Measurements from ENCODE around the gene PHEX.

The PHEX gene

DNA sequence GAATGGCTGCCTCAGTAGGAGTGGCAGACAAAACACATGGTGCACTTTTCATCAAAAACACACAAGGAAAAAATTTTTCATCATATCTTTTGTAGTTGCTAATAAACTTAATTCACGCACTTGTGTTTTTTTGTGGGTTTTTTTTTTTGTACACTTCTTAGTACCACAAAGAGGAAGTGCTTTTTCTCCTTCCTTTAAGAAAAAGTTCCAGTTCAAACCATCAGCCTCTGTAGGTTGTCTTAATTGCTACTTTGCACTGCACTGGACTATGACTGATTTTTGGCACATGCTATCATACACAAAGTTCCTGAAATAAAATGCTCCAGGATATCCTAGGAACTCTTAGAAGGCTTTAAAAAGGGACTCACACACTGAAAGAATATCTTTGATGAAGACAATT is at the start of gene PHEX:
TSS of gene PHEX (plus strand) at position 242 of the 400 bp plus-strand sequence. CDS start 681 bp downstream, outside the sequence.
- no peak for DNase-seq (ENCODE audit: low read depth)
- in situ Hi-C loops (cut with HindIII; ENCODE audit: low sequenced_read_pairs), result no loop called here

DNA sequence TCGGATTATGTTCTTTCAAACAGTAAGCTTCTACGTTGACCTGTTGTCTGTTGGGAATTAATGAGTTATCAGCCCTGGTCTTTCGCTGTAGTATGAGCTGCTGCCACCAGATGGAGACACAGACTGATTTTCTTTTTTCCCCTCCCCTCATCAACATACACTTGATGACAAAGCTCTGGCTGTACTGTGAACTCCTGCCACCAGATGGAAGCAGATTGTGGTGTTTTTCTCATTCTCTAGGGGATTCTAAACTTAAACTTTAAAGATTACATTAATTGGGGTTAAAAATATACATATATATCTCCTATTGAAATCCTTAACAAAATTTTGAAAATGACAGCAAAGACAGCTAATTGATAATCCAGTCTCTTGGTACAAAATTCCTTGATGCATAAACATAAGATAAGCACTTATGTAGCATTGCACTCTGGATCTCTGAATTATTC is 46.8 kb upstream of the PHEX start:
- no peak overlapping the region for H3K4me3 ChIP-seq (ENCODE audit: low read depth, low read length)
- in situ Hi-C loops (cut with HindIII; ENCODE audit: low sequenced_read_pairs), result loop anchor here (25.0 kb wide), 1 partner anchor 152 kb away; no protein-coding TSS in a partner anchor
- TF ChIP-seq, protein P1, sequence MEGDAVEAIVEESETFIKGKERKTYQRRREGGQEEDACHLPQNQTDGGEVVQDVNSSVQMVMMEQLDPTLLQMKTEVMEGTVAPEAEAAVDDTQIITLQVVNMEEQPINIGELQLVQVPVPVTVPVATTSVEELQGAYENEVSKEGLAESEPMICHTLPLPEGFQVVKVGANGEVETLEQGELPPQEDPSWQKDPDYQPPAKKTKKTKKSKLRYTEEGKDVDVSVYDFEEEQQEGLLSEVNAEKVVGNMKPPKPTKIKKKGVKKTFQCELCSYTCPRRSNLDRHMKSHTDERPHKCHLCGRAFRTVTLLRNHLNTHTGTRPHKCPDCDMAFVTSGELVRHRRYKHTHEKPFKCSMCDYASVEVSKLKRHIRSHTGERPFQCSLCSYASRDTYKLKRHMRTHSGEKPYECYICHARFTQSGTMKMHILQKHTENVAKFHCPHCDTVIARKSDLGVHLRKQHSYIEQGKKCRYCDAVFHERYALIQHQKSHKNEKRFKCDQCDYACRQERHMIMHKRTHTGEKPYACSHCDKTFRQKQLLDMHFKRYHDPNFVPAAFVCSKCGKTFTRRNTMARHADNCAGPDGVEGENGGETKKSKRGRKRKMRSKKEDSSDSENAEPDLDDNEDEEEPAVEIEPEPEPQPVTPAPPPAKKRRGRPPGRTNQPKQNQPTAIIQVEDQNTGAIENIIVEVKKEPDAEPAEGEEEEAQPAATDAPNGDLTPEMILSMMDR (IDR thresholded peaks at IDR 0.05; ENCODE audit: low read depth, low read length, missing control alignments), result peak; percentile 93
- DNase-seq (ENCODE audit: low read depth), result peak; percentile 71

More for the DNA sequence above, at the start of gene PHEX:
- no peak within 1 kb of the TSS for H3K4me3 ChIP-seq (ENCODE audit: low read depth, low read length)
- TF ChIP-seq, protein P1 (IDR thresholded peaks at IDR 0.05; ENCODE audit: low read depth, low read length, missing control alignments), result no peak

DNA sequence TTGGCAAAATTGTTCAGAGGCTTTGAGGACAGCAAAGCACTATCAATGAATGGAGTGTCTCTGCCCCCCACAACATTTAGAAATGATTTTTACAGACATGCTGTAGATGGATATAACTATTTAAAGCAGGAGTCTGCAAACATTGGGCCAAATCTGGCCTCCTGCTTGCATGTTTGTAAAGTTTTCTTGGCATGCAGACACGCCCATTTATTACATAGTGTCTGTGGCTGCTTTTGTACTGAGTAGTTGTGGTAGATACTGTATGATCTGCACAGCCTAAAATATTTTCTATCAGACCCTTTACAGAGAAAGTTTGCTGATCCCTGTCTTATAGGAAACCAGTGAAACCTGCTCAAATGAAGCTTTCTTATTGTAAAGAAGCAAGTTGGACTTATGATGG is 45.5 kb upstream of the PHEX start:
- no peak for DNase-seq (ENCODE audit: low read depth)
- in situ Hi-C loops (cut with HindIII; ENCODE audit: low sequenced_read_pairs), result loop anchor here (25.0 kb wide), 1 partner anchor 151 kb away; no protein-coding TSS in a partner anchor
- TF ChIP-seq, protein P1 (IDR thresholded peaks at IDR 0.05; ENCODE audit: low read depth, low read length, missing control alignments), result no peak
- H3K4me3 ChIP-seq (ENCODE audit: low read depth, low read length), result no peak overlapping the region

DNA sequence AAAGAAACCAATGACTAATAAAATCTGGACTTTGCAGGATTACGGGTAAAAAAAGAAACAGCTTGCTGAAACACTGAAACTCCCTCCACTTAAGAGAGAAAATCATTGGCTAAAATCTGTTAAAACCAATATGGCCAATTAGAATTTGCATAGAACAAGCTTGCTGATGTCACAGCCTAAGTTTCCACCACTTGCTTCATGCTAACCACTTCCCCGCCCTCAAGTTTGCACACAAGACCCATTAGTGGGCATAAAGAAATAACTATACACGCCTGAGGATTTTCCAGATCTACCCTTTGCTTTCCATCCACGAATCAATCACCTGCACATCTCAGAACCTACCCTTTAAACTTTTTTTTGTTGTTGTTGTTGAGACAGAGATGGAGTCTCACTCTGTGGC is 42.7 kb upstream of the PHEX start:
- TF ChIP-seq, protein P1 (IDR thresholded peaks at IDR 0.05; ENCODE audit: low read depth, low read length, missing control alignments), result no peak
- in situ Hi-C loops (cut with HindIII; ENCODE audit: low sequenced_read_pairs), result loop anchor here (25.0 kb wide), 1 partner anchor 148 kb away; no protein-coding TSS in a partner anchor
- DNase-seq (ENCODE audit: low read depth), result no peak

DNA sequence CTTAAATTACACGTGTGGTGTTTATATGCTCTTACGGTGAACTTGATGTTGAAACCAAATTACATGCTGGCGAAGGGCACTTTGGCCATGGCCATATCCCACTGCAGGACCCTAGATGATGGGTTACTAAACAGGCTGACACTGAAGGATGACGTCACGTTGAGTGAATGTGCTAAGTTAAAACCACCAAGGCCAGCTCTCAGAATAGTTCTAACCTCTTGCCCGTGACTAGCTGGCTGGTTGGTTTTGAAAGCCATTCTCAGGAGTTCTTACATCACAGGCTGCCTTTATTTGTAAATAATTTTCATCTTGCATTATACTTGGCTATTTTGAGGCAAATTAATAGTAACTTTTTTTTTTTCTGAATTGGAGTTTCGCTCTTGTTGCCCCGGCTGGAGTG is 41.3 kb upstream of the PHEX start:
- TF ChIP-seq, protein P1 (IDR thresholded peaks at IDR 0.05; ENCODE audit: low read depth, low read length, missing control alignments), result no peak
- in situ Hi-C loops (cut with HindIII; ENCODE audit: low sequenced_read_pairs), result loop anchor here (25.0 kb wide), 1 partner anchor 146 kb away; no protein-coding TSS in a partner anchor
- DNase-seq (ENCODE audit: low read depth), result no peak
- H3K4me3 ChIP-seq (ENCODE audit: low read depth, low read length), result no peak overlapping the region

More for the DNA sequence above, 42.7 kb upstream of the PHEX start:
- no peak overlapping the region for H3K4me3 ChIP-seq (ENCODE audit: low read depth, low read length)

DNA sequence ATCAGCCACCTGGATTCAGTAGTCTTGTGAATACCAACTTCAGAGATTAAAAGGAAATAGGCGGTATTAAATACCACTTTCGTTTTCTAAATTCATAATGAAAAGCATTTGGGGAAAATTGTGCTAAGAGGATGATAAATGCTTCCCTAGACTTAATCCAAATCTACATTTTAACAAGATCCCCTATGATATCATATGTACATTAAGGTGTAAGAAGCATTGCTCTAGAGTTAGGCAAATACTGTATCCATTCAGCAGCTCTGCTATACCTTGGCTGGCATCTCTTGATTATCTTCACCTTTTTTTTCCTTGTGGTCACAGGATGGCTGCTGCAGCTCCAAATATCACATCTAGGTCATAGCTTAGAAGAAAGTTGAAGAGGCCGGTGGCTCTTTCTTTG is 40.6 kb upstream of the PHEX start:
- TF ChIP-seq, protein P1 (IDR thresholded peaks at IDR 0.05; ENCODE audit: low read depth, low read length, missing control alignments), result no peak
- H3K4me3 ChIP-seq (ENCODE audit: low read depth, low read length), result no peak overlapping the region
- in situ Hi-C loops (cut with HindIII; ENCODE audit: low sequenced_read_pairs), result loop anchor here (25.0 kb wide), 1 partner anchor 146 kb away; no protein-coding TSS in a partner anchor
- DNase-seq (ENCODE audit: low read depth), result no peak
